ENCODE data around the gene FOXL2NB.

The FOXL2NB gene

DNA sequence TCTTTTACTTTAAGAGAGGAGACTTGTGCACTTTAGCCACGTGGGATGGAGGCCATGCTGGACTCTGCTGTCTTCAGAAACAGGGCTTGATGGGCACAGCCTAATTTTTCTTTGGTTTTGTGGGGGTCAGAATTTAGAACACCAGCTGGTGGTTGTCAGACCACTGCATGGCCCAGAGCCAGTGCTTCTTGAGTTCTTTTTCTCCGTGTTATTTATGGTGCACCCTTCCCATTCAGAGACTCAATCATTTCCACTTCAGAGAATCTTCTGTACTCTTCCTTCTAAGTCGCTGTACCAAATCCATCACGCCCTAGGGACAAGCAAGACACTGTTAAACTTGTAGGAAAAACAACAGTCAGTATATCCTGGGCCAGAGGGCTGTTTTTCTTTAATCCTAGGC is 38.9 kb downstream of the FOXL2NB start:
- no peak for DNase-seq (ENCODE audit: low read depth, low spot score)
- in situ Hi-C loops (cut with HindIII; ENCODE audit: low sequenced_read_pairs), result no loop called here
- no peak for TF ChIP-seq CTCF (IDR thresholded peaks at IDR 0.05; ENCODE audit: low read depth, low read length)
- no peak overlapping the region for H3K4me3 ChIP-seq (ENCODE audit: low read depth, low read length)

- TF ChIP-seq CTCF (IDR thresholded peaks at IDR 0.05; ENCODE audit: low read depth, low read length), result no peak
- no peak for DNase-seq (ENCODE audit: low read depth, low spot score)
- in situ Hi-C loops (cut with HindIII; ENCODE audit: low sequenced_read_pairs), result no loop called here
- H3K4me3 ChIP-seq (ENCODE audit: low read depth, low read length), result no peak overlapping the region
Observed at GRCh38 chr3:138987181-138987580, 40.2 kb downstream of the FOXL2NB start.

DNA sequence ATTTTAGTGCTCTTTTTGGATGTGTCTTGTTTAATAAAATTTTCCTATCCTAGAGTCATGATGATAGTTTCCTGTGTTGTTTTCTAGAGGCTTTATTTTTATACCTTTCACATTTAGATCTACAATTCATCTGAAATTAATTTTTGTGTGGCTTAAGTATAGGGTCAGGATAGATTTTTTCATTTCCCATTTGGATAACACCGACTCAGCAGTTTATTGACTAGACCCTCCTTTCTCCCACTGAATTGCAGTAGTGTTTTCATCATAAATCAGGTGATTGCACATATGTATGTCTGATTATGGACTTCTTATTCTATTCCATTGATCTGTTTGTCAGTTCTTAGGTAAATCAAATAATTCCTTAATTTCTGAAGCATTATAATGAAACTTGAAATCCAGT is 48.7 kb downstream of the FOXL2NB start:
- DNase-seq (ENCODE audit: low read depth, low spot score), result no peak
- no peak for TF ChIP-seq CTCF (IDR thresholded peaks at IDR 0.05; ENCODE audit: low read depth, low read length)
- in situ Hi-C loops (cut with HindIII; ENCODE audit: low sequenced_read_pairs), result no loop called here
- no peak overlapping the region for H3K4me3 ChIP-seq (ENCODE audit: low read depth, low read length)

Measured in astrocyte of the spinal cord (primary cell).